Pancreas (tissue), 10 donors: ENCODE data around the gene POU6F2. TPM values are rescaled to one million over a fixed set of nuclear protein-coding genes. Genes with fewer than 3 reads are reported as not detected.

Experiments used
- ATAC-seq, 4 donors: fragments of 200-7000 bp; cut with Tn5 transposase; one replicate each; pipeline versions ENCODE4 v1.8.0 to v1.9.1; 2020; ENCODE audit warnings: mild to moderate bottlenecking in 4 of 4, moderate library complexity in 4 of 4
- DNase-seq, 6 donors: peaks; one replicate each; pipeline ENCODE4 v3.0.0-alpha.2; 2020
- FAIRE-seq: peaks from 2 replicates; lab custom pipeline; 2012; peaks lifted over from hg19 to GRCh38; lab: Jason Lieb, UNC
- H3K27ac ChIP-seq, 4 donors: fragments of 200-600 bp; sonication (generic); 1 replicate in 3 of 4; 2 replicates in 1 of 4; pipeline versions ENCODE4 v1.5.0 to v1.8.0; 2020
- H3K27me3 ChIP-seq, 4 donors: fragments of 200-600 bp; one replicate each; pipeline ENCODE4 v1.8.0; 2021
- H3K36me3 ChIP-seq, 3 donors: fragments of 200-600 bp; sonication (generic) in 1 of 3; one replicate each; pipeline versions ENCODE4 v1.5.0 to v1.8.0; 2020 to 2021
- H3K4me1 ChIP-seq, 3 donors: fragments of 200-600 bp; one replicate each; pipeline ENCODE4 v1.8.0; 2021
- H3K4me3 ChIP-seq, 4 donors: fragments of 200-600 bp; sonication (generic) in 2 of 4; one replicate each; pipeline versions ENCODE4 v1.5.0 to v1.8.0; 2020 to 2021
- H3K9me3 ChIP-seq, 4 donors: fragments of 200-600 bp; one replicate each; pipeline ENCODE4 v1.8.0; 2021
- CTCF ChIP-seq, 4 donors: fragments of 200-600 bp; sonication (generic) in 3 of 4; IDR thresholded peaks; one replicate each; pipeline versions ENCODE4 v1.5.0 to v1.8.0; 2021; ENCODE audit warnings: antibody characterized with exemption in 4 of 4
- WGBS, 2 donors: extraction: QIAGEN DNeasy Blood & Tissue Kit; methylation state at CpG; one replicate each; pipeline ENCODE4 v1.1.7; 2013; 5-methylcytosine and 5-hydroxymethylcytosine counted together
- intact Hi-C, 3 donors: fragments of 100-400 bp; cut with DNase I; formaldehyde crosslinking; loops; one replicate each; pipeline versions ENCODE4 v1.11.1 to v1.14.2; 2022
- polyA plus RNA-seq, 2 donors: library from polyadenylated mRNA; stranded (reverse); fragments of 200-250 nt; gene quantifications; one replicate each; pipeline ENCODE4 v1.2.3, GENCODE V29; 2013
- total RNA-seq, 6 donors: library from RNA; stranded (reverse); fragmentation: NEBNext Ultra II Directional in 4 of 6; extraction: Animal tissue kit (Norgen Biotek cat#: 25700) in 4 of 6; gene quantifications; one replicate each; pipeline versions ENCODE4 v1.2.1 to v1.2.4, GENCODE V29; 2021 to 2023
- donor health status: healthy with polysubstance abuse.
- donor health status: DM: no; HTN: no; CAD: no; lungs with moderate emphysema.
- donor health status: DM: no; HTN: no; CAD: no.
- donor health status: control.
- donor health status: control.
- donor health status: Bipolar disorder and iron deficiency.
- donor health status: DM: yes; HTN: yes; CAD: no.
- donor health status: DM: no; HTN: no; CAD: no.
- donor health status: DM: no; HTN: no; CAD: no.
- donor health status: DM: yes; HTN: yes; CAD: no.

POU6F2 gene
- total and polyA plus RNA-seq, 8 donors = 1.3 to 4.2 (median 2.4) TPM

GRCh38 chr7:39035903-39036302 is 58.2 kb downstream of the POU6F2 start:
- WGBS, 2 donors = 63 to 70% methylated on average over 4 of the region's 4 CpGs
- FAIRE-seq (no peak), DNase-seq (no peak), ATAC-seq (no peak)
- no peak for TF ChIP-seq CTCF (IDR thresholded peaks at IDR 0.05)
- Histone ChIP-seq H3K36me3 (no peaks in the 10 kb centered on the region), H3K27ac (no peak overlapping the region), H3K4me1 (no peaks in the 10 kb centered on the region), H3K4me3 (no peak overlapping the region), H3K27me3 (no peaks in the 10 kb centered on the region), H3K9me3 (no peaks in the 10 kb centered on the region)
- intact Hi-C loops = no loop called here

GRCh38 chr7:39042670-39043069 is 65.0 kb downstream of the POU6F2 start:
- WGBS, 2 donors = 32 to 40% methylated on average over 1 of the region's 1 CpG

GRCh38 chr7:39043531-39043930 is 65.8 kb downstream of the POU6F2 start:
- Histone ChIP-seq H3K4me3 (no peak overlapping the region), H3K27ac (no peak overlapping the region), H3K36me3 (no peaks in the 10 kb centered on the region), H3K4me1 (no peaks in the 10 kb centered on the region), H3K9me3 (no peaks in the 10 kb centered on the region), H3K27me3 (no peaks in the 10 kb centered on the region)
- intact Hi-C loops = no loop called here
- WGBS, 2 donors = 69 to 70% methylated on average over 2 of the region's 2 CpGs
- no peak for TF ChIP-seq CTCF (IDR thresholded peaks at IDR 0.05)
- ATAC-seq = no peak
- FAIRE-seq = no peak
- DNase-seq = no peak

More at GRCh38 chr7:39042670-39043069, 65.0 kb downstream of the POU6F2 start:
- FAIRE-seq (no peak), ATAC-seq (no peak), DNase-seq (no peak)
- Histone ChIP-seq H3K27ac (no peak overlapping the region), H3K27me3 (no peaks in the 10 kb centered on the region), H3K9me3 (no peaks in the 10 kb centered on the region), H3K36me3 (no peaks in the 10 kb centered on the region), H3K4me1 (no peaks in the 10 kb centered on the region), H3K4me3 (no peak overlapping the region)
- intact Hi-C loops = no loop called here
- no peak for TF ChIP-seq CTCF (IDR thresholded peaks at IDR 0.05)

- Histone ChIP-seq H3K27me3 (peaks cover 0 to 3% (median 0%) of the 10 kb centered on the region in 4 donors), H3K27ac (no peak overlapping the region), H3K4me3 (no peak overlapping the region), H3K36me3 (no peaks in the 10 kb centered on the region), H3K9me3 (no peaks in the 10 kb centered on the region), H3K4me1 (no peaks in the 10 kb centered on the region)
- DNase-seq = no peak
- intact Hi-C loops = no loop called here
- no peak for FAIRE-seq
- TF ChIP-seq CTCF (IDR thresholded peaks at IDR 0.05) = no peak
- no peak for ATAC-seq
- 48 to 62% methylated on average over 4 of the region's 4 CpGs for WGBS, 2 donors
Measured at GRCh38 chr7:39044489-39044888, 66.8 kb downstream of the POU6F2 start.

- no peak overlapping the region for H3K4me3 ChIP-seq
- H3K27ac ChIP-seq = no peak overlapping the region
- H3K36me3 ChIP-seq = no peaks in the 10 kb centered on the region
- peaks cover 0 to 3% (median 0%) of the 10 kb centered on the region in 4 donors for H3K27me3 ChIP-seq
- WGBS, 2 donors = 41 to 55% methylated on average over 1 of the region's 1 CpG
- TF ChIP-seq CTCF (IDR thresholded peaks at IDR 0.05) = no peak
- H3K4me1 ChIP-seq = no peaks in the 10 kb centered on the region
- no peak for FAIRE-seq
- intact Hi-C loops = no loop called here
- no peak for DNase-seq
- no peak for ATAC-seq
- H3K9me3 ChIP-seq = no peaks in the 10 kb centered on the region
Measured at GRCh38 chr7:39045231-39045630, 67.5 kb downstream of the POU6F2 start.
